ENCODE results near the gene RIC1.
"Not testable (repeated sequence)": the region's sequence is repeated elsewhere in the genome, so short reads cannot be mapped to it uniquely, and the experiment has no call there.

Gene RIC1

GRCh38 chr9:5624655-5625054 lies 4.3 kb upstream of the RIC1 start:
- DNase-seq (ENCODE audit: low read depth in 2 of 2): no peak

DNA sequence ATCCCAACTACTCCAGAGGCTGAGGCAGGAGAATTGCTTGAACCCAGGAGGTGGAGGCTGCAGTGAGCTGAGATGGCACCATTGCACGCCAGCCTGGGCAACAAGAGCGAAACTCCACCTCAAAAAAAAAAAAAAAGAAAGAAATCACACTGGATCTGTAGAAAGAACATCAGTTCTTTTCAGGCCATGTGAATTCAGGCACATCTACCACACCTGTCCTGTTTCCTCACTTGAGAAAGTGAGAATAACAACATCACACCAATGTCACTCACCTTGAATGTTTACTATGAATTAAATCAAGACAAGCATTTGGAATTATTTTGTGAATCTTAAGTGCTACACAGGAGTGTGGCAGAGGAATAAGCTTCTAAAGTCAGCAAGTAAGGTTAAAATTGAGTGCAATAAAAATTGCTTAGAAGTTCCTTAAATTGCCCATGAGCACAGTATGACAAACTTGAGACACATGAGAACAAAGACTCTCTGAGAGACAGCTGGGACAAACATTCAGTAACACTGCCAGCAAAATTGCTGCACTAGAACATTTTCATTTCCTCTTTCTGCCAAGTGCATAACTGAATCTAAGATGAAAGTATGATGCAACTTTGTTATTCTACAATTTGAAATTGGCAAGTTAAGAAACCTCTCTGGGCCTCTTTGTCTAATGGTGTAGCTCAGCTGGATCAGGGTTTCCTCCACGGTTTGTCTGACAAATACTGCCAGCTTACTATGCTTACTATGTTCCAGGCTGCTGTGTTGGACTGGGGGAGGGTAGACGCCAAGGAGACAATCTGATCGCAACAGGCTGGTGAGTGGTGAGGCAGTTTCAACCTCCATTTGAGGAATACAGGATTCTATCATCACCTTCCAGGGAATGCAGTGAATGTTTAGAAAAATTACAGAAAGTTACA lies 1.9 kb upstream of the RIC1 start:
- DNase-seq (ENCODE audit: low read depth in 2 of 2): no peak

DNA sequence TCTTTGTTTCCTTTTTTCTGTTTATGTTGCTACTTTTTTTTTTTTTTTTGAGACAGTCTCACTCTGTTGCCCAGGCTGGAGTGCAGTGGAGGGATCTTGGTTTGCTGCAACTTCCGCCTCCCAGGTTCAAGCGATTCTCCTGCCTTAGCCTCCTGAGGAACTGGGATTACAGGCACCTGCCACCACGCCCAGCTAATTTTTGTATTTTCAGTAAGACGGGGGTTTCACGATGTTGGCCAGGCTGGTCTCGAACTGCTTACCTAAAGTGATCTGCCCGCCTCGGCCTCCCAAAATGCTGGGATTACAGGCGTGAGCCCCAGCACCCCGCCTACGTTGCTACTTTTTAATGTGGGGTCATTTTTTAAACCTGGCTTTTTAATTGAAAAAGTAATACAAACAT lies 1.2 kb upstream of the RIC1 start:
- not testable (repeated sequence) for DNase-seq (ENCODE audit: low read depth in 2 of 2)

DNA sequence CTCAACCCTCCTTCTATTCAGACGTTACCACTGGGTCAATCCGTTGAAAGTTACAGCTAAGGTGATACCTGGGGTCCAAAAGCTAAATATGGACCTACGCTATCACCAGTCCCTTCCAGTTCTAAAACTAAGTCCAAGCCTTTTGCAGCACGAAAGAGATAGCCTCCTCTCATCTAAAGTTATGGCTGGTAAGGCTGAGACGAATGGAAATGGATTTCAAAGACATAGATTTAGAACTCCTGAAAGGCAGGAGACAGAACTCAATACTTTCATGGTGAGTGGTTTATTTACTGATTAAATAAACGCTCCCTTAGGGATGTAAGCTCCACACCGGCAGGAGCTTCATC lies 751 bp upstream of the RIC1 start:
- DNase-seq (ENCODE audit: low read depth in 2 of 2): no peak

DNA sequence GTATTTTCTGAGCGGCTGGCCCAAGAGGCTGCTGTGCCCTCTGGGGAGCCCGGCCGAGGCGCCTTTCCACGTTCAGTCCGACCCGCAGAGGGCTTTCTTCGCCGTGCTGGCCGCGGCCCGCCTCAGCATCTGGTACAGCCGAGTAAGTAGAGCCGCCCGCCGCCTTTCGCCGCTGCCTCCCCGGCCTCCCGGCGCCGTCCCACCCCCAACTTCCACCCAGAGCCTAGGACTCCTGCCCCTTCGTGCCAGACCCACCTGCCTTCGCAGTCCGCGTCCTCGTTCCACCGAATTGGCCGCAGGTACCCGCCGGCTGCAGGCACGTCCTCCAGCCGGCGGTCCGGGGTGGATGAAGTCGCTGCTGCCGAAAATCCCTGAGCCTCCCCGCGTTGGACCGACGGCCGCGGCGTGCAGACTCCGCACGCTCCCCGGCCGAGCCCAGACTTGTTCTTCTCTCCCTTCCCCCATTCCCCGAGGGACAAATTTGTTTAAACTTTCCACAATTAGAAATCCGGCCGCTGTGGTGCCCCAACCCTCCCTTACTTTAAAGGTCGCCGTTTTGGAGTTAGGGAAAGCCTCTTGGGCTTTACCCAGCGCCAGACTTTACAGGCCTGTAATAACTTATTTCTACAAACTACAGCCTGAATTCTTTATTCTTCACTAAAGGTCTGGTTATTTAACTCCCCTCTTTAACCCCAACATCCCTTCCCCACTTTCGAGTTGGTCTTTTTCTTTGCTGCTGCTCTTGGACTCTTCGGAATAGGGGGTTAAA lies 589 bp downstream of the RIC1 start:
- DNase-seq (ENCODE audit: low read depth in 2 of 2): no peak

- DNase-seq (ENCODE audit: low read depth in 2 of 2): no peak
Measured at GRCh38 chr9:5630081-5630507, 1.2 kb downstream of the RIC1 start.

DNA sequence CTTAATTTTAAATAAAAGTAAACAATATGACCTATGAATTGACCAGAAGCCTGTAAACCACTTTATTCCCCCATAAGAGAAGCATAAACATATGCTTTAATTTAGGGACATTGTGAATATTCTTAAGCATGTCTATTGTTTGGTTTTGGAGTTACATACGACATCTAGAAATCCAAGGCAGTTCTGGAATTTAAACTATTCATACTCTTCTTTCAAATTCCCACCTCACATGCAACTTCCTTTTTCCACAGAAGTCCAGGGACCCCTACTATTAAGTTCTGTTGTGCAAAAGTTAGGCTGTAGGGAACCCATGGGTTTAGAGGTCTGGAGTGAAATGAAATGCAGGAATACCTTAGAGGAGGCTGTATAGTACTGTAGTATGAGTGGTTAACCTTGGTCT lies 2.1 kb downstream of the RIC1 start:
- no peak for DNase-seq (ENCODE audit: low read depth in 2 of 2)

GRCh38 chr9:5632540-5632939 lies 3.6 kb downstream of the RIC1 start:
- no peak for DNase-seq (ENCODE audit: low read depth in 2 of 2)

DNA sequence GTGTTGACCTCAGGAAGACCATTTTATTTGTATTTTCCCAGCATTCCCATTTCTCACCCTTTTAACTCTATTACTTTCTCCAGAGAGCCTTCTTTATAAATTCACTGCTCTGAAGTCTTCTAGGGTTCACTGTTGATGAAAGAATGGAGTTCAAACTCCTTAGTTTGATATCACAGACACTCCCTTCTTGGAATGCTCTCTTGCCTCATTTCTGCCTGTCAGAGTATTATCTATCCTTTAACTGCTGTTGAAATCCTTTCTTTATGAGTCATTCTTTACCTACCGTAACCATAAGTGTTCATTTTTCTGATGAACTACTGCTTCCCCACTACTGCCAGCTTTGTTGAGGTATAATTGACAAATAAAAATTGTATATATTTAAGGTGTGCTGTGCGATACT lies 4.3 kb downstream of the RIC1 start:
- no peak for DNase-seq (ENCODE audit: low read depth in 2 of 2)

DNA sequence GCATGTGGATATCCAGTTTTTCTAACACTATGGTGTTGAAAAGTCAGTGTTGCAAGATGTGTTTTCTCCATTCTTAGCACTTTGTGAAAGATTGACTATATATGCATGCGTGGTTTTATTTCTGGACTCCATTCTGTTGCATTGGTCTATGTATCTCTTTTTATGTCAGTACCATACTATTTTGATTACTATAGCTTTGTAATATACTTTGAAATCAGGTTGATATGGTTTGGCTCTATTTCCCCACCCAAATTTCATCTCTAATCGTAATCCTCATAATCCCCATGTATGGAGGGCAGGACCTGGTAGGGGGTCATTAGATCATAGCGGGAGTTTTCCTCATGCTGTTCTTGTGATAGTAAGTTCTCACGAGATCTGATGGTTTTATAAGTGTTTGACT lies 6.5 kb downstream of the RIC1 start:
- no peak for DNase-seq (ENCODE audit: low read depth in 2 of 2)

GRCh38 chr9:5639816-5640215 lies 10.9 kb downstream of the RIC1 start:
- no peak for DNase-seq (ENCODE audit: low read depth in 2 of 2)

DNA sequence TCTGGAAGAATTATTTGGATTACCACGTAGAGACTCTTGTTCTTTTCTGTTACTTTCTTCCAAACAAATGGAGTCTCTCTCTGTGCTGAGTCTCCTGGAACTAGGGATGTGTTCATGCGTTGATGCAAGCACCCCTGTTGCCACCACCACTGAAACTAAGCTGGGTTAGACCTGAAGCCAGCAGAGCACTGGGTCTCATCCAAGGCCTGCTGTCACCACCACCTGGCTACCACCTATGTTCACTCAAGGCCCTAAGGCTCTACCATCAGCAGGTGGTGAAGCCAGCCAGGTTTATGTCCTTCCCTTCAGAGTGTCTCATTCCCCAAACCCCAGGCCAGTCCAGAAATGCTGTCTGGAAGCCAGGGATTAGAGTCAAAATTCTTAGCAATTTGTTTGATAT lies 13.3 kb downstream of the RIC1 start:
- no peak for DNase-seq (ENCODE audit: low read depth in 2 of 2)

- DNase-seq (ENCODE audit: low read depth in 2 of 2): no peak
Measured at GRCh38 chr9:5643005-5643624, 14.2 kb downstream of the RIC1 start.

- DNase-seq (ENCODE audit: low read depth in 2 of 2): no peak
Measured at GRCh38 chr9:5644501-5644900, 15.6 kb downstream of the RIC1 start.

GRCh38 chr9:5646116-5646515 lies 17.2 kb downstream of the RIC1 start:
- DNase-seq (ENCODE audit: low read depth in 2 of 2): no peak

DNA sequence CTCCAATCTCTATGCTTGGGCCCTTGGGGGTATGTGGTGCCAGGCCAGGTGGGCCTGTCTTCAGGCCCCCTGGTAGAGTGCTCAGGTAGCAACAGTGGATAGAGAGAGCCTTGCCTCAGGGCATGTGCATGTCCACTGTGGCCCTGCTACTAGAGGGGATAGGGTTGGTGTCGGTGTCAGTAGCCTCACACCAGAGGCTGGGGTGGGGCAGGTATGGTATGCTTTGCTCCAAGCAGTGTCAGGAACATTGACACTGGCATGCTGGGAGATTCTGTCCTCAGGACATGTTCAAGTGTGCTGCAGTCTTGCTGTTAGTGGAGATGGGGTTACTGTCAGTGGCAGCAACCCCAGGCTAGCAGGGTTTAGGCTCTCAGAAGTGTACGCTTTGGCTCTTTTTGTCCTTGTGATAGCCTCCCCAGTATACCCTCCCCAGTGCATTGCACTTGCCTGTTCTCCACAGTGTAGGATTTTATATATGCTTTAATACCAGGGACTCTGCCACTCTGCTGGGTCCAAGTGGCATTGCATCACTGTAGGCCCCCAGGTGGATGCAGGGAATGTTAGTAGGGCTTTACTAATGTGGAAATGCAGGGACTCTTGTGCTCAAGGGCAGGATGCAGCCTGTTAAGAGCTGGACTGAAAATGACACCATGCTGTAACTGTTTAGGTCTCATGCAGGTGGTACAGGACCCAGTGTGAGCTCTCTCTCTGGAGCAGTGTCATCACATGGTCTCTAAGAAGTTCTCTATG lies 21.6 kb downstream of the RIC1 start:
- DNase-seq (ENCODE audit: low read depth in 2 of 2): no peak

DNA sequence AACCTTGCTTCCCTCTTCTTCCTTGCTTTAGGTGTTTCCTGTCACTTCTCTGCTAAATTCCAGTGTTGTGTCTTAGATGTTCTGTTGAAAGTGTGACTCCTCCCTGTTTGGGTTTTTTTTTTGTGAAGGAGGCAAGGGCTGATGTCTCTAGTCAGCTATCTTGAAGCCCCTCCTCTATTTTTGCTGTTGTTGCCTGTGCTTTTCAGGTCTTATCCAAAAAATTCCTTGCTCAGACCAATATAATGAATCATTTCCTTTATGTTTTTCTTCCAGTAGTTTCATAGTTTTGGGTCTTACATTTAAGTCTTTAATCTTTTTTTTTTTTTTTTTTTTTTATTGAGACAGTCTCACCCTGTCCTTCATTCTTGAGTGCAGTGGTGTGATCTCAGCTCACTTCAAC lies 22.3 kb downstream of the RIC1 start:
- no peak for DNase-seq (ENCODE audit: low read depth in 2 of 2)

- DNase-seq (ENCODE audit: low read depth in 2 of 2): no peak
Measured at GRCh38 chr9:5652821-5653220, 23.9 kb downstream of the RIC1 start.

GRCh38 chr9:5662804-5663203 lies 33.9 kb downstream of the RIC1 start:
- DNase-seq (ENCODE audit: low read depth in 2 of 2): not testable (repeated sequence)

DNA sequence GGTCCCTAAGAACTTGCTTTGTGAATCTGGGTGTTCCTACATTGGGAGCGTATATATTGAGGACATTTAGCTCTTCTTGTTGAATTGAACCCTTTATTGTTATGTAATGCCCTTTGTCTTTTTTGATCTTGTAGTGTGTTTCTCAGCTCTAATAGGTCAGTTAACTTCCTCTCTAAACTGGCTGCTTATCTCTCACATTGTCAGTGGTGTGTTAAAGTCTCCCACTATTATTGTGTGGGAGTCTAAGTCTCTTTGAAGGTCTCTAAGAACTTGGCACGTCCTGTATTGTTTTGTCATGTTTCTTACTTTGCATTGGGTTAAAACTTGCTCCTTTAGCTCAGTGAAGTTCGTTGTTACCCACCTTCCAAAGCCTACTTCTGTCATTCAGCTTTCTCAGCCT lies 36.2 kb downstream of the RIC1 start:
- no peak for DNase-seq (ENCODE audit: low read depth in 2 of 2)

DNA sequence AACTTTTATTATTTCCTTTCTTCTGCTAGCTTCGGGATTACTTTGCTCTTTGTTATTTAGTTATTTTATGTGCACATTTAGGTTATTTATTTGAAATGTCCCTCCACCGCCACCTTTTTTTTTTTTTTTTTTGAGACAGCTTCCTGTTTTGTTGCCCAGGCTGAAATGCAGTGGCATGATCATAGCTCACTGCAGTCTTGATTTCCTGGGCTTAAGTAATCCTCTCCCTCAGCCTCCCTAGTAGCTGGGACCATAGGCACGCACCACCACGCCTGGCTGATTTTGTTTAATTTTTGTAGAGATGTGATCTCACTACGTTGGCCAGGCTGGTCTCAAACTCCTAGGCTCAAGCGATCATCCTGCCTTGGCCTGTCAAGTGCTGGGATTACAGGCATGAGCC lies 38.5 kb downstream of the RIC1 start:
- no peak for DNase-seq (ENCODE audit: low read depth in 2 of 2)

- no peak for DNase-seq (ENCODE audit: low read depth in 2 of 2)
Measured at GRCh38 chr9:5670079-5670478, 41.2 kb downstream of the RIC1 start.
